HepG2 (cell line): ENCODE measurements around the gene TFAP2B. TPM values are rescaled to one million over a fixed set of nuclear protein-coding genes. Genes with fewer than 3 reads are reported as not detected.
A peak's percentile ranks its signal among the peaks of the same experiment; 100 is the strongest.

Source experiments
- ATAC-seq: fragments of 200-7000 bp; cut with Tn5 transposase; 3 replicates; pipeline ENCODE4 v1.9.1; 2020; ENCODE audit warnings: mild to moderate bottlenecking, moderate library complexity
- BruUV-seq: library from RNA; stranded (reverse); fragments of 400-500 nt; replicated peaks from 2 replicates; lab custom pipeline; 2021; lab: Mats Ljungman, UMichigan
- CTCF ChIA-PET: fragments of 300-600 bp; formaldehyde crosslinking; extraction: SDS; loops from one replicate; lab custom pipeline; 2021; ENCODE audit warnings: low total read pairs, inconsistent platforms, low intra/inter-chr PET ratio; lab: Yijun Ruan, JAX
- POLR2A ChIA-PET: fragments of 350-600 bp; sonication (Branson Sonifier 250); formaldehyde crosslinking; loops from one replicate; lab custom pipeline; 2020; ENCODE audit warnings: antibody characterized with exemption, inconsistent platforms; lab: Yijun Ruan, JAX
- DNase-seq: peaks from one replicate; pipeline ENCODE4 v3.0.0-alpha.2; 2015; ENCODE audit warnings: low spot score
- FAIRE-seq: peaks from 3 replicates; lab custom pipeline; 2011; peaks lifted over from hg19 to GRCh38; lab: Jason Lieb, UNC
- H2AFZ ChIP-seq: one replicate; pipeline ENCODE4 v1.6.1; 2011; ENCODE audit warnings: low read length, inconsistent platforms
- H3K27ac ChIP-seq: fragments of 300-600 bp; 3 replicates; pipeline ENCODE4 v1.8.0; 2011; ENCODE audit warnings: mixed run types, mild to moderate bottlenecking, mixed read lengths, low read length, inconsistent platforms; ENCODE audit not compliant: insufficient read depth; ENCODE audit errors: extremely low read length
- H3K27me3 ChIP-seq, 2 experiments: fragments of 200-600 bp in 1 of 2; 2 replicates in 1 of 2; 3 replicates in 1 of 2; pipeline versions ENCODE4 v1.6.0 to v1.8.0; 2011; ENCODE audit warnings: low read length in 2 of 2, mild to moderate bottlenecking in 2 of 2, moderate library complexity in 2 of 2, inconsistent platforms in 1 of 2; ENCODE audit not compliant: insufficient read depth in 2 of 2, control insufficient read depth in 1 of 2
- H3K36me3 ChIP-seq, 2 experiments: fragments of 200-600 bp in 1 of 2; replicated peaks in 1 of 2; 2 replicates in 1 of 2; 3 replicates in 1 of 2; pipeline versions ENCODE4 v1.5.1 to v1.8.0; 2011; ENCODE audit warnings: low read length in 2 of 2, inconsistent platforms in 1 of 2; ENCODE audit not compliant: insufficient read depth in 2 of 2, control insufficient read depth in 1 of 2
- H3K4me1 ChIP-seq: 2 replicates; pipeline ENCODE4 v1.5.1; 2012; ENCODE audit warnings: low read length, inconsistent platforms; ENCODE audit not compliant: insufficient read depth
- H3K4me2 ChIP-seq: 2 replicates; pipeline ENCODE4 v1.6.0; 2011; ENCODE audit warnings: low read depth, low read length, inconsistent platforms
- H3K4me3 ChIP-seq, 3 experiments: fragments of 200-600 bp in 1 of 3; sonication (generic), shearing (Covaris generic) in 1 of 3; replicated peaks in 1 of 3; 2 replicates each; pipeline ENCODE4 v1.5.1; 2011 to 2016; ENCODE audit warnings: low read length in 3 of 3, inconsistent platforms in 2 of 3, low read depth in 2 of 3, mild to moderate bottlenecking in 2 of 3, control low read depth in 1 of 3, mixed read lengths in 1 of 3; ENCODE audit not compliant: insufficient read depth in 1 of 3
- H3K79me2 ChIP-seq: one replicate; pipeline ENCODE4 v1.6.1; 2011; ENCODE audit warnings: low read length, inconsistent platforms; ENCODE audit not compliant: insufficient read depth
- H3K9ac ChIP-seq: 2 replicates; pipeline ENCODE4 v1.6.0; 2011; ENCODE audit warnings: mild to moderate bottlenecking, low read depth, low read length, inconsistent platforms; ENCODE audit not compliant: insufficient read depth
- H3K9me3 ChIP-seq: 2 replicates; pipeline ENCODE4 v1.5.1; 2012; ENCODE audit warnings: mild to moderate bottlenecking, low read length
- H4K20me1 ChIP-seq: 2 replicates; pipeline ENCODE4 v1.6.0; 2011; ENCODE audit warnings: inconsistent platforms, mild to moderate bottlenecking, low read length, moderate library complexity; ENCODE audit not compliant: insufficient read depth
- HNF4A ChIP-seq: sonication (generic); formaldehyde crosslinking; IDR thresholded peaks from 2 replicates; pipeline ENCODE4 v1.4.0; 2020; ENCODE audit warnings: missing genetic modification reagents
- MAFF ChIP-seq: IDR thresholded peaks from 2 replicates; pipeline ENCODE4 v1.6.1; 2011; ENCODE audit warnings: low read depth, low read length, improper control_type of control experiment
- ZNF501 ChIP-seq: sonication (generic); formaldehyde crosslinking; IDR thresholded peaks from 2 replicates; pipeline ENCODE4 v1.5.1; 2020; ENCODE audit warnings: mild to moderate bottlenecking, moderate library complexity, missing genetic modification reagents
- ZNF549 ChIP-seq: sonication (generic); formaldehyde crosslinking; IDR thresholded peaks from 2 replicates; pipeline ENCODE4 v1.5.0; 2020; ENCODE audit warnings: missing genetic modification reagents
- WGBS: methylation state at CpG from one replicate; pipeline ENCODE4 v1.1.6; 2017; ENCODE audit warnings: low lambda C conversion rate; 5-methylcytosine and 5-hydroxymethylcytosine counted together
- in situ Hi-C: cut with HindIII; loops from 2 replicates; pipeline ENCODE4 v1.10.0; 2017; ENCODE audit warnings: low pct_unique_long_range_greater_than_20kb; ENCODE audit not compliant: extremely low pct_ligation_motif_present
- intact Hi-C: fragments of 100-400 bp; cut with micrococcal nuclease; formaldehyde crosslinking; loops from one replicate; pipeline ENCODE4 v1.10.0; 2022; ENCODE audit not compliant: unreplicated experiment
- polyA plus RNA-seq, 8 experiments: library from polyadenylated mRNA; depleted of rRNA in 3 of 8; stranded (reverse) in 7 of 8; unstranded in 1 of 8; fragments of >200 nt; fragmentation: Illumina TruSeq in 4 of 8; extraction: Trizol in 4 of 8; gene quantifications; 2 replicates each; pipeline versions ENCODE4 v1.2.1 to v1.2.3, GENCODE V29; 2011 to 2016; ENCODE audit warnings: low read depth in 4 of 8, missing spikeins in 1 of 8, mixed read lengths in 1 of 8; ENCODE audit not compliant: insufficient read depth in 1 of 8
- total RNA-seq, 5 experiments: library from RNA; depleted of rRNA; stranded (reverse); fragments of >200 nt; fragmentation: Illumina TruSeq; extraction: Trizol; gene quantifications; 2 replicates each; pipeline ENCODE4 v1.2.3, GENCODE V29; 2016; ENCODE audit warnings: low read depth in 1 of 5
- TF ChIP-seq, protein P1 (sequence below): sonication (generic); formaldehyde crosslinking; IDR thresholded peaks from 2 replicates; pipeline ENCODE4 v1.8.0; 2022; ENCODE audit warnings: missing genetic modification reagents, low read depth, mild to moderate bottlenecking, borderline replicate concordance
- TF ChIP-seq, protein P2 (sequence below): sonication (generic); formaldehyde crosslinking; IDR thresholded peaks from 2 replicates; pipeline ENCODE4 v1.5.0; 2020; ENCODE audit warnings: mild to moderate bottlenecking, missing genetic modification reagents, borderline replicate concordance
- TF ChIP-seq, protein P3 (sequence below): sonication (generic); formaldehyde crosslinking; IDR thresholded peaks from 2 replicates; pipeline ENCODE4 v1.8.0; 2022; ENCODE audit warnings: missing genetic modification reagents, mild to moderate bottlenecking, borderline replicate concordance
- TF ChIP-seq, protein P4 (sequence below): sonication (generic); formaldehyde crosslinking; IDR thresholded peaks from 2 replicates; pipeline ENCODE4 v1.8.1; 2023; ENCODE audit warnings: missing genetic modification reagents, mild to moderate bottlenecking, borderline replicate concordance
- TF ChIP-seq, protein P5 (sequence below): sonication (generic); formaldehyde crosslinking; IDR thresholded peaks from 2 replicates; pipeline ENCODE4 v1.5.0; 2020; ENCODE audit warnings: mild to moderate bottlenecking, missing genetic modification reagents
- TF ChIP-seq, protein P6 (sequence below): sonication (generic); formaldehyde crosslinking; IDR thresholded peaks from 2 replicates; pipeline ENCODE4 v1.4.0; 2020; ENCODE audit warnings: mild to moderate bottlenecking, missing genetic modification reagents, borderline replicate concordance
- TF ChIP-seq, protein P7 (sequence below): sonication (generic); formaldehyde crosslinking; IDR thresholded peaks from 2 replicates; pipeline ENCODE4 v1.5.0; 2020; ENCODE audit warnings: mild to moderate bottlenecking, missing genetic modification reagents

The TFAP2B gene
- total and polyA plus RNA-seq, 2 of the 13 experiments (the other 11 are each of a cell fraction or from before 2014, with no cell fraction given), result not detected

DNA sequence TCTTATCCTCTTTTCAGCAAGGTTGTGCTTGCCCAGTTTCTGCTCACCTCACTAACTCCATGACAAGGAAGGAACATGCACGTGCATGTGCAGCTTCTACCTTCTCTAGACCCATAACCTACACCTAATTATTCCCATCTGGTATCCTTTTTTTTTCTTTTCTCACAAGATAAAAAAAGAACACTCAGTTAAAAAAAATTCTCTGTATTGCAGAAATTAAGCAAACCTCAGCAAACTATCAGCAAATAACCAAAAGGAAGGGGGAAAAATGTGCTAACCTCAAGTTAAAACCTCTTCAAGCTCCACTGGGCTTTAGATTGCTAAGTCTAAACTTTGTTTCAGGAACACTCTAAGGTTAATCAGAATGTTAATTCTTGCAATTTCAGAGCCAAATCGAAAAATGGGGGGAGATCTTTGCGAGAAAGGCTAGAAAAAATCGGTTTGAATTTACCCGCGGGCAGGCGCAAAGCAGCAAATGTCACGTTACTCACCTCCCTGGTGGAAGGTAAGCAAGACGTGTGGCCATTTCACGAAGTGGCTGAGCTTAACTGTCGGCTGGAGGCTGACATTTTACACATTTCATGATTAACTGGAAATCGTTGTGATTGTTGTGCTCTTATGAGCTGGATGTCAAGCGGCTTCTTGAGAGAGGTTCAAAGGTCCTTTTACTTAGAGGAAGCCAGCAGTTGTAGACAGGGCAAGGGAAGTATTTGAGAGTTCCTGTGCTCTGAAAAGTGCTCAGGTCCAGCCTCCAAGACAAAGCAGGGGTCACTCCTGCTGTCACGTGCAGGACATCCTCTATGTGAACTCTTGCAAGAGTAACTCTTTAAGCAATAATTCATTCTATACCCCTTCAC is 19.1 kb downstream of the TFAP2B start:
- no peak overlapping the region for H3K4me3 ChIP-seq
- WGBS, result 3% methylated on average over 14 of the region's 14 CpGs
- H2AFZ ChIP-seq, result peak overlapping the region; percentile 51
- no peaks in the 10 kb centered on the region for H3K79me2 ChIP-seq
- H4K20me1 ChIP-seq, result no peaks in the 10 kb centered on the region; the same call in 1 of the 2 replicates
- ChIA-PET POLR2A (no interaction called here), CTCF (no interaction called here)
- H3K27ac ChIP-seq, result no peak overlapping the region
- FAIRE-seq, result no peak
- H3K36me3 ChIP-seq, result no peaks in the 10 kb centered on the region
- H3K9ac ChIP-seq, result no peak overlapping the region
- peak overlapping the region; percentile 33 for H3K4me2 ChIP-seq
- peaks cover 0 to 42% of the 10 kb centered on the region in 2 experiments; a peak in 3 of 5 replicates for H3K27me3 ChIP-seq
- no TSS peak for BruUV-seq
- ATAC-seq, result peak; percentile 79
- DNase-seq, result peak; percentile 7
- in situ Hi-C loops, result no loop called here
- H3K4me1 ChIP-seq, result peaks cover 7% of the 10 kb centered on the region; the same call in 1 of the 2 replicates
- no peaks in the 10 kb centered on the region for H3K9me3 ChIP-seq
- intact Hi-C loops, result no loop called here
- TF ChIP-seq, protein P1, sequence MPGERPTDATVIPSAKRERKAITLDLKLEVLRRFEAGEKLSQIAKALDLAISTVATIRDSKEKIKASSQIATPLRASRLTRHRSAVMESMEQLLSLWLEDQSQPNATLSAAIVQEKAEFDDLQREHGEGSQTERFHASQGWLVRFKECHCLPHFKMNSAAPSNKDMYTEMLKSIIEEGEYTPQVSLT (CRISPR knock-in tag), result no peak
- TF ChIP-seq, protein P2, sequence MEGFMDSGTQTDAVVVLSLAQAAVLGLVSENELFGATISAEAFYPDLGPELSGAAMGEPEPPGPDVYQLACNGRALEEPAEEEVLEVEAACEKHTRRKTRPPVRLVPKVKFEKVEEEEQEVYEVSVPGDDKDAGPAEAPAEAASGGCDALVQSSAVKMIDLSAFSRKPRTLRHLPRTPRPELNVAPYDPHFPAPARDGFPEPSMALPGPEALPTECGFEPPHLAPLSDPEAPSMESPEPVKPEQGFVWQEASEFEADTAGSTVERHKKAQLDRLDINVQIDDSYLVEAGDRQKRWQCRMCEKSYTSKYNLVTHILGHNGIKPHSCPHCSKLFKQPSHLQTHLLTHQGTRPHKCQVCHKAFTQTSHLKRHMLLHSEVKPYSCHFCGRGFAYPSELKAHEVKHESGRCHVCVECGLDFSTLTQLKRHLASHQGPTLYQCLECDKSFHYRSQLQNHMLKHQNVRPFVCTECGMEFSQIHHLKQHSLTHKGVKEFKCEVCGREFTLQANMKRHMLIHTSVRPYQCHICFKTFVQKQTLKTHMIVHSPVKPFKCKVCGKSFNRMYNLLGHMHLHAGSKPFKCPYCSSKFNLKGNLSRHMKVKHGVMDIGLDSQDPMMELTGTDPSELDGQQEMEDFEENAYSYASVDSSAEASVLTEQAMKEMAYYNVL (CRISPR knock-in tag), result no peak
- TF ChIP-seq, protein P3, sequence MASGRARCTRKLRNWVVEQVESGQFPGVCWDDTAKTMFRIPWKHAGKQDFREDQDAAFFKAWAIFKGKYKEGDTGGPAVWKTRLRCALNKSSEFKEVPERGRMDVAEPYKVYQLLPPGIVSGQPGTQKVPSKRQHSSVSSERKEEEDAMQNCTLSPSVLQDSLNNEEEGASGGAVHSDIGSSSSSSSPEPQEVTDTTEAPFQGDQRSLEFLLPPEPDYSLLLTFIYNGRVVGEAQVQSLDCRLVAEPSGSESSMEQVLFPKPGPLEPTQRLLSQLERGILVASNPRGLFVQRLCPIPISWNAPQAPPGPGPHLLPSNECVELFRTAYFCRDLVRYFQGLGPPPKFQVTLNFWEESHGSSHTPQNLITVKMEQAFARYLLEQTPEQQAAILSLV (CRISPR knock-in tag), result no peak
- TF ChIP-seq, protein P4, sequence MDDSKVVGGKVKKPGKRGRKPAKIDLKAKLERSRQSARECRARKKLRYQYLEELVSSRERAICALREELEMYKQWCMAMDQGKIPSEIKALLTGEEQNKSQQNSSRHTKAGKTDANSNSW, result no peak
- TF ChIP-seq HNF4A (CRISPR knock-in tag) (peak; percentile 26; the same call in 1 of the 2 replicates), MAFF (peak; percentile 40; the same call in 1 of the 2 replicates), ZNF549 (CRISPR knock-in tag) (0 out of 2 replicates have a peak, but pooled peaks have one; percentile 30), ZNF501 (CRISPR knock-in tag) (no peak)
- TF ChIP-seq, protein P5, sequence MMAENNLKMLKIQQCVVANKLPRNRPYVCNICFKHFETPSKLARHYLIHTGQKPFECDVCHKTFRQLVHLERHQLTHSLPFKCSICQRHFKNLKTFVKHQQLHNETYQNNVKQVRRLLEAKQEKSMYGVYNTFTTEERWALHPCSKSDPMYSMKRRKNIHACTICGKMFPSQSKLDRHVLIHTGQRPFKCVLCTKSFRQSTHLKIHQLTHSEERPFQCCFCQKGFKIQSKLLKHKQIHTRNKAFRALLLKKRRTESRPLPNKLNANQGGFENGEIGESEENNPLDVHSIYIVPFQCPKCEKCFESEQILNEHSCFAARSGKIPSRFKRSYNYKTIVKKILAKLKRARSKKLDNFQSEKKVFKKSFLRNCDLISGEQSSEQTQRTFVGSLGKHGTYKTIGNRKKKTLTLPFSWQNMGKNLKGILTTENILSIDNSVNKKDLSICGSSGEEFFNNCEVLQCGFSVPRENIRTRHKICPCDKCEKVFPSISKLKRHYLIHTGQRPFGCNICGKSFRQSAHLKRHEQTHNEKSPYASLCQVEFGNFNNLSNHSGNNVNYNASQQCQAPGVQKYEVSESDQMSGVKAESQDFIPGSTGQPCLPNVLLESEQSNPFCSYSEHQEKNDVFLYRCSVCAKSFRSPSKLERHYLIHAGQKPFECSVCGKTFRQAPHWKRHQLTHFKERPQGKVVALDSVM, result no peak
- TF ChIP-seq, protein P6, sequence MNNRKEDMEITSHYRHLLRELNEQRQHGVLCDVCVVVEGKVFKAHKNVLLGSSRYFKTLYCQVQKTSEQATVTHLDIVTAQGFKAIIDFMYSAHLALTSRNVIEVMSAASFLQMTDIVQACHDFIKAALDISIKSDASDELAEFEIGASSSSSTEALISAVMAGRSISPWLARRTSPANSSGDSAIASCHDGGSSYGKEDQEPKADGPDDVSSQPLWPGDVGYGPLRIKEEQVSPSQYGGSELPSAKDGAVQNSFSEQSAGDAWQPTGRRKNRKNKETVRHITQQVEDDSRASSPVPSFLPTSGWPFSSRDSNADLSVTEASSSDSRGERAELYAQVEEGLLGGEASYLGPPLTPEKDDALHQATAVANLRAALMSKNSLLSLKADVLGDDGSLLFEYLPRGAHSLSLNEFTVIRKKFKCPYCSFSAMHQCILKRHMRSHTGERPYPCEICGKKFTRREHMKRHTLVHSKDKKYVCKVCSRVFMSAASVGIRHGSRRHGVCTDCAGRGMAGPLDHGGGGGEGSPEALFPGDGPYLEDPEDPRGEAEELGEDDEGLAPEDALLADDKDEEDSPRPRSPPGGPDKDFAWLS (CRISPR knock-in tag), result no peak
- TF ChIP-seq, protein P7, sequence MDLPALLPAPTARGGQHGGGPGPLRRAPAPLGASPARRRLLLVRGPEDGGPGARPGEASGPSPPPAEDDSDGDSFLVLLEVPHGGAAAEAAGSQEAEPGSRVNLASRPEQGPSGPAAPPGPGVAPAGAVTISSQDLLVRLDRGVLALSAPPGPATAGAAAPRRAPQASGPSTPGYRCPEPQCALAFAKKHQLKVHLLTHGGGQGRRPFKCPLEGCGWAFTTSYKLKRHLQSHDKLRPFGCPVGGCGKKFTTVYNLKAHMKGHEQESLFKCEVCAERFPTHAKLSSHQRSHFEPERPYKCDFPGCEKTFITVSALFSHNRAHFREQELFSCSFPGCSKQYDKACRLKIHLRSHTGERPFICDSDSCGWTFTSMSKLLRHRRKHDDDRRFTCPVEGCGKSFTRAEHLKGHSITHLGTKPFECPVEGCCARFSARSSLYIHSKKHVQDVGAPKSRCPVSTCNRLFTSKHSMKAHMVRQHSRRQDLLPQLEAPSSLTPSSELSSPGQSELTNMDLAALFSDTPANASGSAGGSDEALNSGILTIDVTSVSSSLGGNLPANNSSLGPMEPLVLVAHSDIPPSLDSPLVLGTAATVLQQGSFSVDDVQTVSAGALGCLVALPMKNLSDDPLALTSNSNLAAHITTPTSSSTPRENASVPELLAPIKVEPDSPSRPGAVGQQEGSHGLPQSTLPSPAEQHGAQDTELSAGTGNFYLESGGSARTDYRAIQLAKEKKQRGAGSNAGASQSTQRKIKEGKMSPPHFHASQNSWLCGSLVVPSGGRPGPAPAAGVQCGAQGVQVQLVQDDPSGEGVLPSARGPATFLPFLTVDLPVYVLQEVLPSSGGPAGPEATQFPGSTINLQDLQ (CRISPR knock-in tag), result no peak
